HFFc6 (cell line): ENCODE results near the gene HTR7. TPM values are rescaled to one million over a fixed set of nuclear protein-coding genes. Genes with fewer than 3 reads are reported as not detected.

ENCODE experiments used
- DNase-seq: peaks from one replicate; pipeline ENCODE4 v3.0.0-alpha.2; 2018
- H3K27ac Mint-ChIP-seq: 2 replicates; pipeline ENCODE4 v1.8.0; 2020; ENCODE audit warnings: mild to moderate bottlenecking, mixed read lengths
- H3K27me3 Mint-ChIP-seq: 2 replicates; pipeline ENCODE4 v1.8.0; 2021; ENCODE audit warnings: mild to moderate bottlenecking, moderate library complexity, mixed read lengths; ENCODE audit not compliant: insufficient read depth
- H3K36me3 Mint-ChIP-seq: 2 replicates; pipeline ENCODE4 v1.8.0; 2021; ENCODE audit warnings: low read depth, mixed read lengths
- H3K4me1 Mint-ChIP-seq: 2 replicates; pipeline ENCODE4 v1.8.0; 2020; ENCODE audit warnings: low read depth, mixed read lengths
- H3K4me3 Mint-ChIP-seq: 2 replicates; pipeline ENCODE4 v1.8.0; 2020; ENCODE audit warnings: mild to moderate bottlenecking, moderate library complexity, mixed read lengths
- H3K9me3 Mint-ChIP-seq: 2 replicates; pipeline ENCODE4 v1.8.0; 2020; ENCODE audit warnings: mild to moderate bottlenecking, mixed read lengths
- total RNA-seq, 6 experiments: library from RNA; stranded (reverse); fragmentation: NEBNext Ultra II Directional; extraction: Animal tissue kit (Norgen Biotek cat#: 25700); gene quantifications; 2 replicates in 1 of 6; 3 replicates in 5 of 6; pipeline ENCODE4 v1.2.3, GENCODE V29; 2021
- TF ChIP-seq, protein P1 (sequence below): fragments of 200-600 bp; sonication (generic); IDR thresholded peaks from 2 replicates; pipeline ENCODE4 v1.5.0; 2021; ENCODE audit warnings: antibody characterized with exemption, mild to moderate bottlenecking

HTR7 gene
- total RNA-seq, 6 experiments from 2014 or later, result 0.23 to 0.50 (median 0.30) TPM

DNA sequence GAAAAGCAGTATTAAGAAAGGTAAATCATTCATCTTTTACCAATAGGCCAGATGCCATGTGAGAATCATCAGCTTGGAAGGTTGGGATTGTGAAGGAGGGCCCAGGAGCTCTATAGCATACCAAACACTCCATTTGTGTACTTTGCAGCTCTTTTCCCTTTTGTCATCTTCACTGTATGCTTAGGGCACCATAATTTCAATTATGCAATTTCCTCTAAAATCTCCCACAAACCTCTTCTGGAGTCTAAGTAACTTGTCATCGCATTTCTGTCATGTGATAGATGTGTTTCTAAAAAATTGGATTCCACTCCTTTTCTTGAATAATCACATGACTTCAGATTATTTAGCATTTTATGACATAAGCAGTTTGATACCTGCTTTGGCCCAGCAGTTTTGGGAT is 31.8 kb upstream of the HTR7 start:
- Mint-ChIP-seq H3K27me3 (no peaks in the 10 kb centered on the region), H3K9me3 (no peaks in the 10 kb centered on the region), H3K27ac (peak overlapping the region; percentile 47), H3K36me3 (peaks cover 42% of the 10 kb centered on the region), H3K4me3 (no peak overlapping the region), H3K4me1 (peaks cover 46% of the 10 kb centered on the region)
- no peak for DNase-seq
- TF ChIP-seq, protein P1, sequence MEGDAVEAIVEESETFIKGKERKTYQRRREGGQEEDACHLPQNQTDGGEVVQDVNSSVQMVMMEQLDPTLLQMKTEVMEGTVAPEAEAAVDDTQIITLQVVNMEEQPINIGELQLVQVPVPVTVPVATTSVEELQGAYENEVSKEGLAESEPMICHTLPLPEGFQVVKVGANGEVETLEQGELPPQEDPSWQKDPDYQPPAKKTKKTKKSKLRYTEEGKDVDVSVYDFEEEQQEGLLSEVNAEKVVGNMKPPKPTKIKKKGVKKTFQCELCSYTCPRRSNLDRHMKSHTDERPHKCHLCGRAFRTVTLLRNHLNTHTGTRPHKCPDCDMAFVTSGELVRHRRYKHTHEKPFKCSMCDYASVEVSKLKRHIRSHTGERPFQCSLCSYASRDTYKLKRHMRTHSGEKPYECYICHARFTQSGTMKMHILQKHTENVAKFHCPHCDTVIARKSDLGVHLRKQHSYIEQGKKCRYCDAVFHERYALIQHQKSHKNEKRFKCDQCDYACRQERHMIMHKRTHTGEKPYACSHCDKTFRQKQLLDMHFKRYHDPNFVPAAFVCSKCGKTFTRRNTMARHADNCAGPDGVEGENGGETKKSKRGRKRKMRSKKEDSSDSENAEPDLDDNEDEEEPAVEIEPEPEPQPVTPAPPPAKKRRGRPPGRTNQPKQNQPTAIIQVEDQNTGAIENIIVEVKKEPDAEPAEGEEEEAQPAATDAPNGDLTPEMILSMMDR, result no peak

GRCh38 chr10:90888387-90888786 is 30.5 kb upstream of the HTR7 start:
- Mint-ChIP-seq H3K27me3 (no peaks in the 10 kb centered on the region), H3K36me3 (peaks cover 39% of the 10 kb centered on the region), H3K27ac (no peak overlapping the region), H3K9me3 (no peaks in the 10 kb centered on the region), H3K4me1 (peaks cover 57% of the 10 kb centered on the region), H3K4me3 (no peak overlapping the region)
- no peak for DNase-seq
- TF ChIP-seq, protein P1, result no peak

GRCh38 chr10:90887555-90887954 is 29.7 kb upstream of the HTR7 start:
- Mint-ChIP-seq H3K9me3 (no peaks in the 10 kb centered on the region), H3K4me3 (no peak overlapping the region)

DNA sequence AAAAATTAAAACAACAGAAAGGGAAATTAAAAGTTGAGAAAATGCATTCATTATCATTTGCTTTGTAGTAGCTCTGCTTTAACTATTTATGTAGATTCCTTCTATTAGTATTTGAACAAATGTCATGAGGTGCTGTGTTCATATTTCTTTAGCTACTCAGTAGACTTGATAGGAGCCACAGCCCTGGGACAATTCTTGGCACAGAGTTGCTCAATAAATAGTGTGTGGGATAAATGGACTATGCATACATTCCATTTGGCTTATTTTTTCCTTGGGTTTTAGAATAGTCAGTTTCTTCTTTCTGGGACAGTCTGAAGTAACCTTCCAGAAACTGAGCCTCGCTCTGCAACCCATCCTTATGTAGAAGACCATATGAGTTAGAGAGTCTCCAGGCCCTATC is 27.3 kb upstream of the HTR7 start:
- peak overlapping the region; percentile 55 for H3K4me3 Mint-ChIP-seq
- H3K9me3 Mint-ChIP-seq, result no peaks in the 10 kb centered on the region
- peak overlapping the region; percentile 82 for H3K27ac Mint-ChIP-seq
- peaks cover 26% of the 10 kb centered on the region for H3K36me3 Mint-ChIP-seq
- TF ChIP-seq, protein P1, result no peak
- H3K27me3 Mint-ChIP-seq, result no peaks in the 10 kb centered on the region
- H3K4me1 Mint-ChIP-seq, result peaks cover 50% of the 10 kb centered on the region
- peak; percentile 73 for DNase-seq

More at GRCh38 chr10:90887555-90887954, 29.7 kb upstream of the HTR7 start:
- TF ChIP-seq, protein P1, result no peak
- Mint-ChIP-seq H3K36me3 (peaks cover 37% of the 10 kb centered on the region), H3K27ac (no peak overlapping the region), H3K27me3 (no peaks in the 10 kb centered on the region), H3K4me1 (peaks cover 57% of the 10 kb centered on the region)
- no peak for DNase-seq

DNA sequence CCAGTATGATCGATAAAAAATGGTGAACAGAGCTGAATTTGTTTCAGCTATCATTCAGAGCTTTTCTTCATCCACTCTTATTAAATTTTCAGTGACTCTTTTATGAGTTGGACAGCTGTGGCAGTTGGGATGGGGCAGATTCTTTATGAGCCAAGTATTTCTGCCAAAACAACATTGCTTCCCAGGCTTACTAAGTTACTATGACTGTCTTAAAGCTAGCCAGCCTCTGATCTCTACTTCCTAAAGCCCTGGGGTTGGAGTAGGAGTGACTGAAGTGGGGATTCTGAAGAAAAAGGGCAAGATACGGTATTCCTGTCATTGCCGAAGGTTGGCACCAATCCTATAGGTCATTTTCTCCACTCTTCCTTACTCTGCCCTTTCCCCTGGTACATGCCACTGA is 26.6 kb upstream of the HTR7 start:
- H3K27ac Mint-ChIP-seq, result peak overlapping the region; percentile 82
- TF ChIP-seq, protein P1, result no peak
- peaks cover 26% of the 10 kb centered on the region for H3K36me3 Mint-ChIP-seq
- peak overlapping the region; percentile 55; the same call in 1 of the 2 replicates for H3K4me3 Mint-ChIP-seq
- H3K27me3 Mint-ChIP-seq, result no peaks in the 10 kb centered on the region
- H3K4me1 Mint-ChIP-seq, result peaks cover 42% of the 10 kb centered on the region
- DNase-seq, result peak; percentile 57
- no peaks in the 10 kb centered on the region for H3K9me3 Mint-ChIP-seq
